GM20000 (cell line): ENCODE results near the gene STARD7.

Experiments used
- DNase-seq: peaks from one replicate; pipeline ENCODE4 v3.0.0; 2012; ENCODE audit warnings: low spot score
- CTCF ChIP-seq: IDR thresholded peaks from 2 replicates; pipeline ENCODE4 v1.5.1; 2012; ENCODE audit warnings: mild to moderate bottlenecking, control low read depth; ENCODE audit errors: extremely low read depth, missing control alignments

STARD7 gene

DNA sequence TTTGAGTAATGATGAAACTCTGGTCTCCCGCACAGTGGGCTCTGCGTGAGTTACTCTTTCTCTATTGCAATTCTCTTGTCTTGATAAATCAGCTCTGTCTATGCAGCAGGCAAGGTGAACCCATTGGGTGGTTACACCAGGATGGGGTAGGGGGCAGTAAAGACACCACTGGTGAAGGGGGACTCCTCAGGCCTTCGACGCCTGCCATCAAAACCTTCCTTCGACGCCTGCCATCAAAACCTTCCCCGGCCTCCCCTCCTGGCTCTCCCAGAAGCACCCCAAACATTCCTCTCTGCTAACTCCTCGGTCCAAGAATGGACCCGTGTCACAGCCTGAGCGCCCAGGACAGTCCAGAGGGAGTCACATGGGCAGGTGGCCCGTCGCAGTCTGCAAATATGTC lies 4.8 kb upstream of the STARD7 start:
- no peak for TF ChIP-seq CTCF
- no peak for DNase-seq

- no peak for TF ChIP-seq CTCF
- DNase-seq, result no peak
Measured at GRCh38 chr2:96212339-96212738, 3.7 kb upstream of the STARD7 start.

GRCh38 chr2:96209729-96210085 lies 1.1 kb upstream of the STARD7 start:
- DNase-seq, result no peak
- TF ChIP-seq CTCF, result no peak

DNA sequence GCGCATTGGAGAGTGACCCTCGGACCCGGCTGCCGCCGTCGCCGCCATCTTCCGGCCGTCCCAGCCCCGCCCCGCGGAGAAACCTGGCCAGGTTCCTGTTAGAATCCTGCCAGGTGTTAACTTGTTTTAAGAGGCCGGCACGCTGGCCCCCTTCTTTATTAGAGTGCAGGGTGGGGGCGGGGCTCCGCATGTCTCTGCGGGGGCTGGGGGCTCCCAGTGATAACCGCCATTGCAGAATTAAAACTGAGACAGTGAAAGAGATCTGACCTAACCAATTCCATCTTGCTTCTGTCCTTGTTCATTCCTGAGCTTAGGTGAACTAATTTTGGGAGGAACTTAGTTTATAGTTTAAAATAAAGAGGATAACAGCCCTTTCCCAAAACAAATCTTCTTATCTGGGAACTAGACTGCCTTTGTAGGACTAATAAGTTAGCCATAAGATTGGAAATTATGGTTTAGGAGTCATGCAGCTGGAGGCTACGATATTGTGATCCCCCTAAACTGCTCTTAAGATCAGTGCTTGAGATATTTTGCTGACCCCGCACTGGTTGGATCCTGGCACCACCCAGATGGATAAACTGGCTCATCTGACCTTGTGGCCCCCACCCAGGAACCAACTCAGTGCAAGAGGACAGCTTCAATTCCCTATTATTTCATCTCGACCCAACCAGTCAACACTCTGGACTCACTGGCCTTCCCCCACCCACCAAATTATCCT lies 543 bp upstream of the STARD7 start:
- no peak for TF ChIP-seq CTCF
- DNase-seq, result no peak

GRCh38 chr2:96207774-96208142 lies 869 bp downstream of the STARD7 start:
- peak; percentile 52 for DNase-seq
- no peak for TF ChIP-seq CTCF

GRCh38 chr2:96207073-96207773 lies 1.4 kb downstream of the STARD7 start:
- no peak for DNase-seq
- TF ChIP-seq CTCF, result no peak

GRCh38 chr2:96205888-96206287 lies 2.7 kb downstream of the STARD7 start:
- no peak for TF ChIP-seq CTCF
- no peak for DNase-seq
